Embryonic facial prominence (tissue), 1 donor: ENCODE data around the gene CNTNAP4.

ENCODE experiments used
- DNase-seq: peaks from one replicate; pipeline ENCODE4 v3.0.0-alpha.2; 2016; ENCODE audit errors: extremely low spot score

The CNTNAP4 gene

DNA sequence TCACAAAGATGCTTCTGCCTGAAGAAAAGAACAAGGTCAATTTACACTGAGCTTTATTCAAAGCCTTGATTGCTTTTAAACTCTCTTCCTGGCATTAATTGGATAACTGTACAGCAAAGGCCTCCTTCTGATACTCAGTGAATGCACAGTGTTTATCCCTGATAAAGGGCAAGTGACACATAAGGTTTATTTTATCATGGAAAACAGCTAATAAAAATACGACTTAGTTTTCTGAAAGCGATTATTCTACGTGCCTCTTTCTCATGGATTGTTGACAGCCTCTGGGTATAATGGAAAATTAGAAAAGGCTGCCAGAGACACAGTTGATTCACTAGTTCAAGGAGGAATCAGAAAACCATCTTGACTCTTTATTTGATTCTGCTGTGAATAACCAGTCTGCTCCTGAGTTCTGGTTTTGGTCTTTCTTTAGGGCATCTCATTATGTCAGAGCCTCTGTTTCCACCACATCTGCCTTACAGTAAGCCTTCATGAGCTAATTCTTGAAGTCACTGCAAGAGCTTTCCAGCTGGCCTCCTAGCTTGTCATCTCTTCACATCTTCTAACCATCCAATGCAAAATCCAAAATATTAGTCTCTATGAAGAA is 212.9 kb downstream of the CNTNAP4 start:
- DNase-seq: no peak

DNA sequence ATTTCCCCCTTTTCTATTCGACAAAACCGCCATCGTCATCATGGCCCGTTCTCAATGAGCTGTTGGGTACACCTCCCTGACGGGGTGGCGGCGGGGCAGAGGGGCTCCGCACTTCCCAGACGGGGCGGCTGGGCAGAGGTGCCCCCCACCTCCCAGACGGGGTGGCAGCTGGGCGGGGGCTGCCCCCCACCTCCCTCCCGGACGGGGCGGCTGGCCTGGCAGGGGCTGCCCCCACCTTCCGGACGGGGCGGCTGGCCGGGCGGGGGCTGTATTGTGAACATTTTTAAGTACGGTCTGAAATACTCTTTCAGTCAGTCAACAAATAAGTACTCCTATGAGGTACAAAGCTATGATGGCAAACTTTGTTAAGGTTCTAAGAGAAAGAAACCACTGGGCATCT is 222.8 kb downstream of the CNTNAP4 start:
- DNase-seq: no peak

DNA sequence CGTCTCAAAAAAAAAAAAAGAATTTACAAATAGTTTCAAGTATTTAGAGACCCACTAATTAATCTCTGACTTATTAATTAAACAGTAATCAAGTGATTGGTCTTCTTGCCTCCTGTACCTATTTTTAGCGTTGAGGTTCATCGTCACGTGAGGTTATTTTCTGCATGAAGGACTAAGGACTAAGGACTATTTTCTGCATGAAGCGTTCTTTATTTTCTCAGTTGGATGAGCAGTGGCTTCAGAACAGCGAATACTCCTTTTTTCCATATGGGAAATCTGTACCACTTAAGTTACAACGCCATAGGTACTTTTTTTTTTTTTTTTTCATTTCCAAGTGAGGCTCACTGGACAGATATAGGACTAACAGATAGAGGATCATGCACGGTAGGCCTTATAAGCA is 224.9 kb downstream of the CNTNAP4 start:
- DNase-seq: no peak

DNA sequence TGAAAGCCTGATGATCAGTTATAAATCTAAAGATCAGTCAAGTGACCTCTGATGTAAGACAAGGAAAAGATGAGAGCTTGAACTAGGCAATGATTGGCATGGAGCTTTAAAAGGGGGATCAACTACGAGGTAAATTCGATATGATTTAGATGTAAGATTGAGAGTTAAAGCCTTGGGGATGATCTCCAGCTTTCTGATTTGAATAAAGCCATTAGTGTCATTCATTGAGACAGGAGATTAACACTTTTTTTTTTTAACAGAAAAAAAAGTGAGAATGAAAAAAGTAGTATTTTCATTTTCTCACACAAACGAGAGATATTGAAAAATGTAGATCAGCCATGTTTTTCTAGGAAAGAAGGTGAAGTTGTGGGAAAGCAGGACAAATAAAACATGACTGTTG is 225.4 kb downstream of the CNTNAP4 start:
- DNase-seq: no peak

DNA sequence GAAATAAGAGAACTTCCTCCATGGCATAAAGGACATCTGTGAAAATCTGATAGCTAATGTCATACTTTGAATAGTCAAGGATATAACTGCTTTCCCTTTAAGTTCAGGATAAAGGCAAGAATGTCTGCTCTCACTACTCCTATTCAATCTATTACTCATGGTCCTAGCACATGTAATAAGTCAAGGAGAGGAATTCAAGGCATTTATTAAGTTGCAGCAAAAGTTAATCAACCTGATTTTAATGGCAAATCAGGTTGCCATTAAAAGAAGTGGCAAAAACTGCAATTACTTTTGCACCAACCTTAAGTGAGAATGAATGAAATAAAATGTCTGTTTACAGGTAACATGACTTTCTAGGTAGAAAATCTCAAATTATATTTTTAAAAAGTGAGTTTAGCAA is 225.9 kb downstream of the CNTNAP4 start:
- DNase-seq: no peak

DNA sequence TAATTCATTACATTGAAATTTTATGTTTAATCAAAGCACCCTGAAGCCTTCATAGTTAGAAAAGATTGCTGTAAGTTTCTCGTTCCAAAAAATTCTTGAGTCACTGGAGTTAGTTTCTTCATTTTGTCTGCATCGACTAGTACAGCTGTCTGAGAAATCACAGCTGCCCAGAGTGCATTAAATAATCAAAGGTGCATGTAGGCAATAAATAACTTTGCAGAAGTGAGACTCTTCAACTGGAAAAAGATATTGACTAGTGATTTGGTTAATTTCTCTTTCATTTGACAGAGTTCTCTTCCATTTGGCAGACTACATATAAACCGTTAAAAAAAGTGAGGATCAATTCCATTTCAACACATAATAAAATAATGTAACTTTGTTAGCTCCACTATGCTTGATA is 234.0 kb downstream of the CNTNAP4 start:
- no peak for DNase-seq

DNA sequence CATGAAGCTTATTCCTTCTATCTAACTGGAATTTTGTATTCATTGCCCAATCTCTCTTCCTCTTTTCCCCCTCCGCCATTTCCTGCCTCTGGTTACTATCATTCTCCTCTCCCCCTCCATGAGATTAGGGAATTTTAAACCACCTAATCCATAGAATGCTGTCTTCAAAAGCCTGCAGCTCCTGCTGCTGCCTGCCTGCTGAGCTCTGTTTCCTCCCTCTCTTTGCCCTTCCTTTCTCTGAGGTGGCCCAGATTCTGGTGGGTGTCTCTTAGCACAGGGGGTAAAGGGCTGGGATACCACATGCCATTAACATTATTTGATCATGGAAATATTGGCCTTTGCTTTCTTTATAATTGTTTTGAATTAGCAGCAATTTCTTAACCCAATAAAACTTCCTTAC is 241.6 kb downstream of the CNTNAP4 start:
- no peak for DNase-seq

DNA sequence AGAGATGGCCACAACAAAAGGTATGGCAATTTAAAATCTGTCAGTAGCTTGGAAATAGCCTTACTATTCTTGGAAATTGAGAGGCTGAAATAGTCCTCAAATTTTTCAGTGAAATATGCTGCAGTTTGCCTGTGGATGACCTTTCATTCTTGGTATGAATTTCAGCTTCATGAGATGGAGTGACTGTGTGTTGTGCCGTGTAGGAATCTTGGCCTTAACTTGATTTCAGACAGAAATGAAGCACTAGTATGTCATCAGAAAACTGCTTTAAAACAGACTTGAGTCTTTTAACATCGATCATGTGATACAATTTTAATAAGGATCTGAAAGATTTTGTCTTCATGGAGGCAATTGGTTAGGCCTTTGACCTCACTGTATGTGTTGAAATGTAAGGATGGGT is 247.2 kb downstream of the CNTNAP4 start:
- DNase-seq: no peak

DNA sequence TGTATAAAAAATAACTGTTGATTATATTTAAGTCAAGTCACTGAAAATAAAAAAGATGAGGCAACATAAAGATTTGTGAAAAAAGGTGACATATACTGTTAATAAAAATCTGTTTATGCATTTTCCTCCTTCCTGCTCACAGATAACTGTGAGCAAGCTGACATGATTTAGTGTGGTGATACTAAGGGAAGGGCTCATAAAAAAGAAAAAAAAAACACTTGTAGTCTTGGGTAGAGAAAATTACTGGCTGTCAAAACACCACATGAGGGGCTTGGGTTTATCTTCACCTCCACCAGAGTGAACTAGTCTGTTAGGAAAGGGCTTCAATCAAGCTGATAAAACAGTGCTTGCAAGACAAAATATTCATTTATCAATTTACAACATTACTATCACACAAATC is 247.6 kb downstream of the CNTNAP4 start:
- no peak for DNase-seq

DNA sequence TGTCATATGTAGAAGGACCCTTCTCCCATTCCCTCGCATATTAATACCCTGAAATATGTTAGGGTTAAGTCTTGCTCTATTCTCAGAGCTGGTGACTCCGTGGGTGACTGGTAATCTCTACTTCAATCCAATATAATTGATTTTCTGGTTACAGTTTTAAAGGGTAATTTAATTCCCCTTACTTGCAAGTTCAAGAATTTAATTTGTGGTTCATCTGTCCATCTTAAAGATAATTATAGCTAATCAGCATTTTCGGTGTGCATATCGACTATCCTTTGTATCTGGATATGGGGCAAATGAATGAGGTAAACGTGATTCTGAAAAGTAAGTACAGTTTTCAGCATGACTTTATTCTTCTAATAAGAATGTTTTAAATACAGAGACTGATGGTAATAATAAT is 250.0 kb downstream of the CNTNAP4 start:
- no peak for DNase-seq

DNA sequence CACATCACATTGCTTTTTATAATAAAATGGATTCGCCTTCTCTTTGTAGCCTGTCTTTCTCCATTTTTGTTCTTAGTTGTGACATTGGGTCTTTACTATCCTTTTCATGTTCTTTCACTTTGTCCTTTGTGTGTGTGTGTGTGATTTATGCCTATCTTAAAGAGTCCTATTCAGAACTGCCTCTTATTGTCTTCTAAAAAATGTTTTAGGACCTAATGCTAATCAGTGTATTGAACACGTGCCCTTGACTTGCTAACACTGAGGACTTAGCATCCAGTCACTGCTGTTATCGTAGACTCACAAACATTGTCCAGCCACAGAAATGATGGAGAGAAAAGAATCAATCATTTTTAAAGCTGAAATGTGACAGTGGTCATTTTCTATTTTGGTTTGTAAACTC is 251.9 kb downstream of the CNTNAP4 start:
- no peak for DNase-seq

DNA sequence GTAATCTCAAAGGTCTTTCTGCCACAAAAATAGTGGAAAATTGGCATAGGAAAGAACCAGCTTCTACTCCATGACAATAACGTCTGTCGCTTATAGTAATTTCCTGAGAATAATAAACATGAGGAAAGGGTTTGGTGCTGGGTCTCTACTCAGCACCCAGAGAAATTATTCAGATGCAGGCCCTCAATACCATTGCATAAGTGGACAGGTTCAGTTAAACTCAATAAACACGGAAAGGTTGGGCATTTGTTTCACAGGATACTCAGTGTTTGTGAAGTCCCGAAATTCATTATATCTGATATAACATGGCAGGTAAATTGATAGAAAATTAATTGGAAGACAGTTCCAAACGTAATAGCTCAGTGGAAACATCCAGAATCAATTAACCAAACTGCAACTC is 254.0 kb downstream of the CNTNAP4 start:
- no peak for DNase-seq

DNA sequence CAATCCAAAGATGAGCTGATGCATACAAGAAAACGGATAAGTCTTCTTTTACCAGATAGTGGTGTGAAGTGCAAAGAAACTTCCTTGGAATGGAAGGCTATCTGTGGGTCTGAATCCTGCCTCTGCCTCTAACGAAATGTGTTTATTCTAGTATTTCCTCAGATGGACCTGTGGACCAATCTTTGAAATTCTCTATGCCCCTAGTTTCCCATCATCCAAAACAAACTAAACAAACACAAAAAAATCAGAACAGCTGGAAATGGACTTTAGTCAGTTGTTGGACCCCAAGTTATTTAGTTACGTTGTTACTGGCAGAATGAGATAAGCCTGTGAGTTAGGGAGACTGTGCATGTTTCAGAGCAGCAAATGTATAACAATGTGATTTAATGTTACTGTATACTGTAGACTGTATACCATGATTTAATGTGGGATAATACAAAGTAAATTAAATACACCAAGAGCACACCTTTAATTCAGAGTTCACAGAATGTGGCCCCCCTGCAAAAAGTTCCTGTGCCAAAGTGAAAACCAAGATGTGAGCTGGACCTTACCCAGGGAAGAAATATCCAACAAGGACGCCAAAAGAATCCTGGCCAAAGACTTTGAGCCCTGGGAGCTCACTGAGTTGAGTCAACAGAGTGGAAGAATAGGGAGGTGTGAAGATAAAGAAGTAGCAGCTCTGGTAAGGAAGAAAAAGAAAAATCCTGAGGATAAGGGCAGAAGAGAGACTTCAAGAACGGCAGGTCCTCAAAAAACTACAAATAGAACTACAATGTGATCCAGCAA is 255.2 kb downstream of the CNTNAP4 start:
- DNase-seq: no peak

DNA sequence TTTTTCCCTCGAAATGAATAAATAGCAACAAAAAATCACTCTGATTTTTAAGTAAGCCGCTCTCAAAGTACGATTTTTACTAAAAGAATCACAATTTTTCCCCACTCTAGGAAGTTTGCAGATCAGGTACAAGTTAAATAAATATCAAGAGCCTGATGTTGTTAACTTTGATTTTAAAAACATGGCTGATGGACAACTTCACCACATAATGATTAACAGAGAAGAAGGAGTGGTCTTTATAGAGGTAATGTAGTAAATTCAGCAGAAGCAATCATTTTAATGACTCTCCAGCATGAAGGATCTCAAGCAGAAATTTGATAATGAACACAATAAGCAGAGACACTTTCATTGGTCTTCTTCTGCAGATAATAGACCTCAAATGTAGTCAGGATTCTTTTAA is 262.4 kb downstream of the CNTNAP4 start:
- DNase-seq: no peak

DNA sequence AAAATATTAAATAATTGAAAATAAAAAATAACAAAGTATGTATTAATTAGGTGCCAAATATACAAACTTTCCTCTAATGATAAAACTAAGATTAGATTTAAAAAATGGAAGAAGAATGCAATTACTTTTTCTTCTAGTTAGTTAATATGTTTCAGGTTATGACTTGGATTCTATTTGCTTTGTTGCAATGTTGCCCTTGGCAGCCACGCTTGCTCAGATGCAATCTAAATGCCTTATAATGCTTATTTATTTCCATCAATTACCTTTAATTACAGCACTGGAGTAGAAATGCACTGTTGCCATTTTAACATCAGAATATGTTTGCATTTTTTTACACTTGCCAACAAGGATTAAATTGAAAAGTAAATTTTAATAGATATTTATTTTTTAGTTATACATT is 263.9 kb downstream of the CNTNAP4 start:
- DNase-seq: no peak

DNA sequence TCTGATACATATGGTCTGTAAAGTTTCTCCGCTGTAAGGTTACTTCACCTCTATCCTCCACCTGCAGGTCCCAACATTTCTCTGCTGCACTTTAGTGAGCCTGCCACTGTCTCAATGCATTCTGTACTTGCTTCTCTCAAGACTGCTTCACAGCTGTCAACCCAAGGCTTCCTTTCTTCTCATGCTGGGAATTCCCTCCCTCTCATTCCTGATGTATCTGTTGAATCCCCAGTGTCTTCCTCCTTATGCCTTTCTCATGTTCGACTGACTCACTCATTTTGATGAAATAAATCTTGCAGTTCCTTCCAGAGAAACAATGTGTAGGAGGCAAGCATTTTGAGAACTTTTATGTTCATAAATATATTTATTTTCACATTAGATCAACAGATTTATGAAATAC is 288.3 kb downstream of the CNTNAP4 start:
- no peak for DNase-seq

DNA sequence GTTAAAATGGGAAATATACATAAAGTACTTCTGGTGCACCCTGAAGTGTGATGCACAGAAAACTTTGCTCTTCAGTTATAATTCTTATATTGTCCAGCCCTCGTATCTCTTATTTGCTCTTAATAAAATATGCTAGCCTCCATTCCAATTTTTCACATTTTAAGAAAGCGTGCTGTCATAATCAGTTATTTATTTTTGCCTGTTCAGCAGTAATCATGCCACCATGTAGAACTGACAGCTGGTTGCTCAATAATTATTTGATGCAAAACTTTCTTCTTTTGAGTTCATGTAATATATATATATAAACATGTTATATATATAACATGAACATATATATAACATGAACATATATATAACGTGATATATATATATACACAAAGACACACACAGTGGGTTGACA is 294.6 kb downstream of the CNTNAP4 start:
- no peak for DNase-seq

DNA sequence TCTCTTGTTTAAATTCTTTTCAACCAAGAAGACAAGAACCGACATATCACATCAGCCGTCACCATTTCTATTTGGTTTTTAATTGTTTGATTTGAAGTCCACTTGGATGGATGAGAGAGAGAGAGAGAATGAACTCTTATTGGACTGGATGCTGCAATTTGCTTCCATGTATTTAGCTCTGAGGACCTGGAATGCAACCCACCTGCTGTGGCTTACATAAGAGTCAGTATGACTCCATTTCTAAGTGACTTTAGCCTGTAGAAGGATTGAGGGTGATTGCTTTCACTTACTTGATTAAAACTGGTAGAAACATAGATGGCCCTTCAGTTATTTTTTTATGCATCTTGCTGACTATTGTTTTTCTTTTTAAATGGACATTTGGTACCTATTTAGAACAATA is 296.1 kb downstream of the CNTNAP4 start:
- no peak for DNase-seq

DNA sequence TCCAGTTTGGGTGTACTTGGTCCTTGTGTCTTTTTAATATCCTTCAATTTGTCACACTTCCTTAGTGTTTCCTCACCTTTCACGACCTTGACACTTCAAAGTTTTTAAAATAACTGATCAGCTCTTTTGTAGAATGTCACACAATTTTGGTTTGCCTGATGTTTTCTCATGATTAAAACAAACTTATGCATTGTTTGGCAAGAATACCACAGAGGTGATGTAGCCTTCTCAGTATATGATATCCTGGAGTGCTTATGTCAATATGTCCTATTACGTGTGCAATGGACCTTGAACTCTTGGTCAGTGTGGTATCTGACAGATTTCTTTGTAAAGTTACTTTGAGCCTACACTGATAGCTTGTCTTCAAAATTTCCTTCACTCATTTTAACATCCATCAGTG is 297.4 kb downstream of the CNTNAP4 start:
- no peak for DNase-seq

DNA sequence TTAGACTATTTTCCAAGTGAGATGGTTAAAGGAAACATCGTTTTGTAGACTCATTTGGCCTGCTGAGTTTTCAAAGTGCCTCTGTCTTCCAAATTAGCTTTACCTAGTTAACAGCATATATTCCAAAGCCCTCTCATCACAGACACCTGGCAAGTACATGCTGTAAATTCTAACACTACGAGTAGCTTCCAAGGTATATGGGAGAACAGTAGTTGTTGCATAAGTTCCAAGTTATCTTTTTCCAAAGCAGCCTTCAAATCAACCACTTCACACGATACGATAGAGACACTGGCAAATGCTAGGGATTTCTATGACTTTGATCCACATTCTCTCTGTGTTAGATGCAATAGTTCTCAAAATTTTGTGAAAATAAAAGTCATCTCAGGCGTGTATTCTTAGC is 299.3 kb downstream of the CNTNAP4 start:
- no peak for DNase-seq

DNA sequence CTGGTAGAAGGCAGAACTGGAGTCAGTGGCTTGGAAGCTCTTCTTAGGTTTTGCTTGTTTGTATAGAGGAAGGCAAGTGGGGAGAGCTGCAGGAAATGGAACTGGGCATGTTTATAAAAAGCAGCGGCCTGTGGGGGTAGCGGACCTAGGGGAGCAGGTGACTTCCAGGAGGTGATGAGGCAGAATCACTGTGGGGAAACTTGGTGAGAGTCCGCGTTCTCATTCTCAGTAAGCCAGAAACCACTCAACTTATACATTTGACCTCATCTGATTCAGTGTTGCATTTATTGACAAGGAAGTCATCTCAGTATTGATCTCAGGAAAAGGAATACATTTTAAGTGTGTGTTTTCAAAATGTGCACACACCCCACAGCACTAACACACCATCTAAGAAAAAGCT is 299.8 kb downstream of the CNTNAP4 start:
- no peak for DNase-seq

DNA sequence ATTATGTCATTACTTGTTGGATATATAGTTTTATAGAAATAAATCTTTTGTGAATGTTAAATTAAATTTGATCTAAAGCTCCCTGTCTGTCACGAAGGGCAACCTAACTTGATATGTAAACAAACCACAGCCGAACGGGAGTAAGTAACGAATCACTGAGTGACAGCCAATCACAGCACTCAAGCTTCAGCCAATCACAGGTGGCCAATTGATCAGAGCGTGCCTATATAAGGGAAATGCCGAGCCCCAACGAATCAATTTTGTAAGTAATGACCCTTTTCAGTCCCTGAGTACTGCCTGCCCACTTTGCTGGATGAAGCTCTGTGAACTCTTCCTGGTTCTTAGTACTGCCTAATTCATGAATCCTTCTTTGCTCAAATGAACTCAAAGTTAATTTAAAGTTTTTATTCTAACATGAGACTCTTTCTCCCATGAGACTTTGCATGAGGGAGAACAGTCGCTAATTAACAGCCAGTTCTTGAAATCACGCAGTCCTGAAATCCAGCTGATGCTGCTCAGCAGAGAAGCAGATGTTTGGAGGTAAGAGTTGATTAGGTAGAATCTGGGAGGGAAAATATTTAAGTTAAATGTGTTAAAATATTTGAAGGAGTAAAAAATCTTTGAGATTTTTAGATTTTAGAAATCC is 302.2 kb downstream of the CNTNAP4 start:
- DNase-seq: no peak

DNA sequence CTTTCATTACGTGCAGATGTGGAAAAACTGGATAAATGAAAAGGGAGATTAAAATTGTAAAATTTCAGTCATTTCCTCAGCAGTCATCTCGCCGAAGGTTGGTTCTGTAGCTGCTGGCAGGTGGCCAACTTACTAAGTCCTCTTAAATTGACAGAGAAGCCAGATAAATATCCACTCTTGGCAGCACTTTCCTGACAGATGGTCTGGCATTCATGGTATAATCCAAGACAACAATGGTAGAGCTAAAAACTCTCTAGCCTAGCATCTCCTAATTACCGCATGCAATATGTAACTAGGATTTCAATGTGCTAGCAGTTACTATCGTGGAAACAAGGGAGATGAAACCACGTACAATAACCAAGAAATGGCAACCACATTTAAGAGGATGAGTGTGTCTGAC is 306.3 kb downstream of the CNTNAP4 start:
- DNase-seq: peak; percentile 16
